ENCODE measurements around the gene YES1.

The YES1 gene

GRCh38 chr18:811892-812375, at the start of gene YES1:
YES1 (minus strand) TSS chr18:812242; CDS start chr18:756827, 55,415 bp downstream.
- DNase-seq (ENCODE audit: low spot score): peak; percentile 82

GRCh38 chr18:857986-858385, 45.9 kb upstream of the YES1 start:
- DNase-seq (ENCODE audit: low spot score): no peak

GRCh38 chr18:853471-853870, 41.4 kb upstream of the YES1 start:
- no peak for DNase-seq (ENCODE audit: low spot score)

- DNase-seq (ENCODE audit: low spot score): no peak
Measured at GRCh38 chr18:850960-851359, 38.9 kb upstream of the YES1 start.

- DNase-seq (ENCODE audit: low spot score): no peak
Measured at GRCh38 chr18:849021-849420, 37.0 kb upstream of the YES1 start.

- DNase-seq (ENCODE audit: low spot score): no peak
Measured at GRCh38 chr18:848062-848861, 36.2 kb upstream of the YES1 start.

- no peak for DNase-seq (ENCODE audit: low spot score)
Measured at GRCh38 chr18:845152-845819, 33.2 kb upstream of the YES1 start.

- no peak for DNase-seq (ENCODE audit: low spot score)
Measured at GRCh38 chr18:841647-842370, 29.8 kb upstream of the YES1 start.

GRCh38 chr18:840516-840915, 28.5 kb upstream of the YES1 start:
- DNase-seq (ENCODE audit: low spot score): peak; percentile 9

- DNase-seq (ENCODE audit: low spot score): peak; percentile 6
Measured at GRCh38 chr18:840023-840408, 28.0 kb upstream of the YES1 start.

GRCh38 chr18:839224-840022, 27.4 kb upstream of the YES1 start:
- DNase-seq (ENCODE audit: low spot score): peak; percentile 95

- peak; percentile 19 for DNase-seq (ENCODE audit: low spot score)
Measured at GRCh38 chr18:837922-838321, 25.9 kb upstream of the YES1 start.

- DNase-seq (ENCODE audit: low spot score): no peak
Measured at GRCh38 chr18:834082-834720, 22.2 kb upstream of the YES1 start.

- DNase-seq (ENCODE audit: low spot score): no peak
Measured at GRCh38 chr18:833197-833596, 21.2 kb upstream of the YES1 start.

GRCh38 chr18:832085-832681, 20.1 kb upstream of the YES1 start:
- DNase-seq (ENCODE audit: low spot score): peak; percentile 67

GRCh38 chr18:830315-830901, 18.4 kb upstream of the YES1 start:
- DNase-seq (ENCODE audit: low spot score): no peak

- no peak for DNase-seq (ENCODE audit: low spot score)
Measured at GRCh38 chr18:829432-829831, 17.4 kb upstream of the YES1 start.

GRCh38 chr18:827093-827677, 15.1 kb upstream of the YES1 start:
- no peak for DNase-seq (ENCODE audit: low spot score)

- DNase-seq (ENCODE audit: low spot score): no peak
Measured at GRCh38 chr18:825891-826585, 14.0 kb upstream of the YES1 start.

- DNase-seq (ENCODE audit: low spot score): no peak
Measured at GRCh38 chr18:824179-824578, 12.1 kb upstream of the YES1 start.
